K562 (cell line): ENCODE measurements around the gene SLC25A17. TPM values are rescaled to one million over a fixed set of nuclear protein-coding genes. Genes with fewer than 3 reads are reported as not detected.

Source experiments
- BMI1 ChIP-seq: fragments of 150-350 bp; IDR thresholded peaks from 2 replicates; pipeline ENCODE4 v1.6.1; 2014; ENCODE audit warnings: low read length
- BRD9 ChIP-seq: fragments of 450-650 bp; IDR thresholded peaks from 2 replicates; pipeline ENCODE4 v1.6.1; 2018; ENCODE audit warnings: low read depth; ENCODE audit not compliant: partially characterized antibody
- BRF1 ChIP-seq: IDR thresholded peaks from 3 replicates; pipeline ENCODE4 v1.6.1; 2011; ENCODE audit warnings: borderline replicate concordance, mild to moderate bottlenecking; ENCODE audit not compliant: insufficient read length; ENCODE audit errors: extremely low read depth
- CC2D1A ChIP-seq: fragments of 450-650 bp; IDR thresholded peaks from 2 replicates; pipeline ENCODE4 v1.6.1; 2017; ENCODE audit warnings: mild to moderate bottlenecking
- ELF2 ChIP-seq: fragments of 250-450 bp; sonication (Bioruptor Pico); IDR thresholded peaks from 2 replicates; pipeline ENCODE4 v1.5.0; 2021; ENCODE audit warnings: mild to moderate bottlenecking
- JUN ChIP-seq, 2 experiments: sonication (generic) in 1 of 2; formaldehyde crosslinking in 1 of 2; IDR thresholded peaks; 2 replicates each; pipeline versions ENCODE4 v1.6.1 to v1.8.0; 2012 to 2022; ENCODE audit warnings: borderline replicate concordance in 2 of 2, mild to moderate bottlenecking in 2 of 2, improper control_type of control experiment in 1 of 2, low read depth in 1 of 2, low read length in 1 of 2, missing genetic modification reagents in 1 of 2
- KLF1 ChIP-seq: fragments of 450-650 bp; IDR thresholded peaks from 2 replicates; pipeline ENCODE4 v1.6.1; 2016; ENCODE audit warnings: missing genetic modification characterization, missing compliant biosample characterization
- MAFF ChIP-seq: IDR thresholded peaks from 2 replicates; pipeline ENCODE4 v1.6.1; 2012; ENCODE audit warnings: low read length, improper control_type of control experiment
- MAFG ChIP-seq: fragments of 450-650 bp; conservative IDR thresholded peaks from 2 replicates; pipeline ENCODE4 v1.6.1; 2016; ENCODE audit warnings: missing genetic modification characterization, missing compliant biosample characterization
- MBD2 ChIP-seq: sonication (generic); IDR thresholded peaks from 2 replicates; pipeline ENCODE4 v1.6.1; 2016; ENCODE audit warnings: low read depth, borderline replicate concordance
- MXI1 ChIP-seq: IDR thresholded peaks from 2 replicates; pipeline ENCODE4 v1.6.1; 2011; ENCODE audit warnings: low read depth, mild to moderate bottlenecking, improper control_type of control experiment, low read length
- NFRKB ChIP-seq: fragments of 450-650 bp; IDR thresholded peaks from 2 replicates; pipeline ENCODE4 v1.6.1; 2016; ENCODE audit warnings: low read depth
- NR2C2 ChIP-seq, 2 experiments: fragments of 200-800 bp in 1 of 2; sonication (Bioruptor generic) in 1 of 2; sonication (generic) in 1 of 2; formaldehyde crosslinking in 1 of 2; IDR thresholded peaks; 2 replicates each; pipeline versions ENCODE4 v1.6.1 to v1.8.0; 2016 to 2022; ENCODE audit warnings: mild to moderate bottlenecking in 1 of 2, missing compliant biosample characterization in 1 of 2, missing genetic modification characterization in 1 of 2, missing genetic modification reagents in 1 of 2
- POU5F1 ChIP-seq: fragments of 150-350 bp; IDR thresholded peaks from 2 replicates; pipeline ENCODE4 v1.6.1; 2014; ENCODE audit warnings: borderline replicate concordance, low read length, low read depth, mild to moderate bottlenecking; ENCODE audit not compliant: partially characterized antibody
- SIX5 ChIP-seq, 2 experiments: IDR thresholded peaks; 2 replicates each; pipeline ENCODE4 v1.6.1; 2011; ENCODE audit warnings: low read length in 2 of 2, borderline replicate concordance in 1 of 2, low read depth in 1 of 2, mild to moderate bottlenecking in 1 of 2, moderate library complexity in 1 of 2; ENCODE audit not compliant: insufficient read depth in 1 of 2
- SMAD2 ChIP-seq: fragments of 150-350 bp; IDR thresholded peaks from 2 replicates; pipeline ENCODE4 v1.6.1; 2014; ENCODE audit warnings: low read depth, mild to moderate bottlenecking, low read length
- TAF15 ChIP-seq: fragments of 200-400 bp; formaldehyde crosslinking; IDR thresholded peaks from 2 replicates; pipeline ENCODE4 v1.6.1; 2017; ENCODE audit warnings: mild to moderate bottlenecking, low read depth, low read length, moderate library complexity
- ZEB2 ChIP-seq: fragments of 450-650 bp; IDR thresholded peaks from 2 replicates; pipeline ENCODE4 v1.6.1; 2016
- ZFP30 ChIP-seq: fragments of 250-450 bp; sonication (Bioruptor Pico); IDR thresholded peaks from 2 replicates; pipeline ENCODE4 v1.8.0; 2022; ENCODE audit warnings: moderate library complexity, mild to moderate bottlenecking, inconsistent platforms, borderline replicate concordance
- ZNF274 ChIP-seq: IDR thresholded peaks from 2 replicates; pipeline ENCODE4 v1.6.1; 2011; ENCODE audit warnings: low read depth, mild to moderate bottlenecking, low read length, moderate library complexity, borderline replicate concordance
- ZNF436 ChIP-seq: fragments of 250-450, 450-650 bp; sonication (Bioruptor Pico); formaldehyde crosslinking; IDR thresholded peaks from 2 replicates; pipeline ENCODE4 v1.7.0; 2020; ENCODE audit warnings: mild to moderate bottlenecking
- polyA plus RNA-seq, 8 experiments: library from polyadenylated mRNA; depleted of rRNA in 4 of 8; stranded (reverse) in 5 of 8; unstranded in 3 of 8; fragments of >200 nt; fragmentation: Nextera tagmentation in 2 of 8; fragmentation: Illumina TruSeq in 1 of 8; extraction: Ambion mirVana in 2 of 8; extraction: Trizol in 1 of 8; gene quantifications; 2 replicates each; pipeline versions ENCODE4 v1.2.1 to v1.2.3, GENCODE V29; 2011 to 2014; ENCODE audit warnings: inconsistent platforms in 1 of 8, missing spikeins in 1 of 8
- total RNA-seq, 7 experiments: library from RNA; depleted of rRNA in 6 of 7; stranded (reverse); fragments of >200 nt in 6 of 7; fragmentation: Illumina TruSeq in 2 of 7; extraction: Trizol in 2 of 7; gene quantifications; 2 replicates each; pipeline versions ENCODE4 v1.2.1 to v1.2.3, GENCODE V29; 2011 to 2021; ENCODE audit warnings: low replicate concordance in 1 of 7
- TF ChIP-seq, protein P1 (sequence below): fragments of 250-450 bp; sonication (Bioruptor Pico); IDR thresholded peaks from 2 replicates; pipeline ENCODE4 v1.5.0; 2021
- TF ChIP-seq, protein P2 (sequence below): fragments of 250-450 bp; sonication (Bioruptor Pico); IDR thresholded peaks from 2 replicates; pipeline ENCODE4 v1.4.0; 2020; ENCODE audit warnings: mild to moderate bottlenecking
- TF ChIP-seq, protein P3 (sequence below): fragments of 450-650 bp; formaldehyde crosslinking; IDR thresholded peaks from 2 replicates; pipeline ENCODE4 v1.4.0; 2020; ENCODE audit warnings: mild to moderate bottlenecking, moderate library complexity
- TF ChIP-seq, protein P4 (sequence below): sonication (generic); formaldehyde crosslinking; IDR thresholded peaks from 2 replicates; pipeline ENCODE4 v1.8.1; 2023; ENCODE audit warnings: mild to moderate bottlenecking, missing genetic modification reagents, moderate library complexity

Gene SLC25A17
- total and polyA plus RNA-seq, 9 of the 15 experiments (the other 6 are each of a cell fraction or from before 2014, with no cell fraction given) = 32.6 to 136 (median 56.2) TPM

DNA sequence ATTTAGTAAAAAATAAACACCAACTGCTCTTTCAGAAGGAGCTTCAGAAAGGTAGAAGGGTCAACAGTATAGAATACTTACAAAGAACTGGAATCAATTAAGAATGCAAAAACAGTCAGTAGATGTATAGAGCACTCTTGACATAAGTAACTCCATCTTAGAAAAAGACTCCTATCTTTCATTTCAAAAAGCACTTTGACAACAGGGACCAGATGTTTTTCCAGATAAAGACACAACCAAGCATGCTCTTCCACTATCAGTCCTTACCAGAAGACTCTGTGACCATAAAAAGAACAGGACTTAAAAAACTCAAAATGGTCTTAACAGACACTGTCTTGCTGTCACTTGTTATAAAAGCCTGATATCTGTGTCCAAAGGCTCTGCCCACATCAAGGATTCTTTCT lies 5.2 kb downstream of the SLC25A17 start (continued):
- TF ChIP-seq, protein P1, sequence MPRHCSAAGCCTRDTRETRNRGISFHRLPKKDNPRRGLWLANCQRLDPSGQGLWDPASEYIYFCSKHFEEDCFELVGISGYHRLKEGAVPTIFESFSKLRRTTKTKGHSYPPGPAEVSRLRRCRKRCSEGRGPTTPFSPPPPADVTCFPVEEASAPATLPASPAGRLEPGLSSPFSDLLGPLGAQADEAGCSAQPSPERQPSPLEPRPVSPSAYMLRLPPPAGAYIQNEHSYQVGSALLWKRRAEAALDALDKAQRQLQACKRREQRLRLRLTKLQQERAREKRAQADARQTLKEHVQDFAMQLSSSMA (CRISPR knock-in tag) = peak; percentile 76; the same call in 1 of the 2 replicates
- TF ChIP-seq NR2C2 (CRISPR knock-in tag; IDR thresholded peaks at IDR 0.05) (no peak), NR2C2 (tag; IDR thresholded peaks at IDR 0.05) (peak; percentile 91), BMI1 (no peak), ZNF274 (no peak), MBD2 (peak; percentile 58; the same call in 1 of the 2 replicates), SIX5 (IDR thresholded peaks at IDR 0.05; ENCODE audit: borderline replicate concordance in 1 of 2, insufficient read depth in 1 of 2, low read depth in 1 of 2, low read length in 2 of 2) (no peak), NFRKB (0 out of 2 replicates have a peak, but pooled peaks have one; percentile 48), BRD9 (no peak), ZNF436 (CRISPR knock-in tag) (peak; percentile 59; the same call in 1 of the 2 replicates), KLF1 (tag) (peak; percentile 86), TAF15 (no peak), MXI1 (0 out of 2 replicates have a peak, but pooled peaks have one; percentile 23), POU5F1 (no peak), JUN (IDR thresholded peaks at IDR 0.05; ENCODE audit: borderline replicate concordance, low read depth, low read length) (0 out of 2 replicates have a peak, but pooled peaks have one; percentile 7), JUN (CRISPR knock-in tag; IDR thresholded peaks at IDR 0.05; ENCODE audit: borderline replicate concordance) (no peak), MAFG (tag) (peak; percentile 89), MAFF (no peak), CC2D1A (peak; percentile 93), ZFP30 (peak; percentile 87), ZEB2 (peak; percentile 30; the same call in 1 of the 2 replicates), BRF1 (no peak), ELF2 (peak; percentile 95), SMAD2 (no peak)
- TF ChIP-seq, protein P2, sequence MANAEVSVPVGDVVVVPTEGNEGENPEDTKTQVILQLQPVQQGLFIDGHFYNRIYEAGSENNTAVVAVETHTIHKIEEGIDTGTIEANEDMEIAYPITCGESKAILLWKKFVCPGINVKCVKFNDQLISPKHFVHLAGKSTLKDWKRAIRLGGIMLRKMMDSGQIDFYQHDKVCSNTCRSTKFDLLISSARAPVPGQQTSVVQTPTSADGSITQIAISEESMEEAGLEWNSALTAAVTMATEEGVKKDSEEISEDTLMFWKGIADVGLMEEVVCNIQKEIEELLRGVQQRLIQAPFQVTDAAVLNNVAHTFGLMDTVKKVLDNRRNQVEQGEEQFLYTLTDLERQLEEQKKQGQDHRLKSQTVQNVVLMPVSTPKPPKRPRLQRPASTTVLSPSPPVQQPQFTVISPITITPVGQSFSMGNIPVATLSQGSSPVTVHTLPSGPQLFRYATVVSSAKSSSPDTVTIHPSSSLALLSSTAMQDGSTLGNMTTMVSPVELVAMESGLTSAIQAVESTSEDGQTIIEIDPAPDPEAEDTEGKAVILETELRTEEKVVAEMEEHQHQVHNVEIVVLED (CRISPR knock-in tag) = peak; percentile 89
- TF ChIP-seq, protein P3, sequence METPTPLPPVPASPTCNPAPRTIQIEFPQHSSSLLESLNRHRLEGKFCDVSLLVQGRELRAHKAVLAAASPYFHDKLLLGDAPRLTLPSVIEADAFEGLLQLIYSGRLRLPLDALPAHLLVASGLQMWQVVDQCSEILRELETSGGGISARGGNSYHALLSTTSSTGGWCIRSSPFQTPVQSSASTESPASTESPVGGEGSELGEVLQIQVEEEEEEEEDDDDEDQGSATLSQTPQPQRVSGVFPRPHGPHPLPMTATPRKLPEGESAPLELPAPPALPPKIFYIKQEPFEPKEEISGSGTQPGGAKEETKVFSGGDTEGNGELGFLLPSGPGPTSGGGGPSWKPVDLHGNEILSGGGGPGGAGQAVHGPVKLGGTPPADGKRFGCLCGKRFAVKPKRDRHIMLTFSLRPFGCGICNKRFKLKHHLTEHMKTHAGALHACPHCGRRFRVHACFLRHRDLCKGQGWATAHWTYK (CRISPR knock-in tag) = peak; percentile 100
- TF ChIP-seq, protein P4, sequence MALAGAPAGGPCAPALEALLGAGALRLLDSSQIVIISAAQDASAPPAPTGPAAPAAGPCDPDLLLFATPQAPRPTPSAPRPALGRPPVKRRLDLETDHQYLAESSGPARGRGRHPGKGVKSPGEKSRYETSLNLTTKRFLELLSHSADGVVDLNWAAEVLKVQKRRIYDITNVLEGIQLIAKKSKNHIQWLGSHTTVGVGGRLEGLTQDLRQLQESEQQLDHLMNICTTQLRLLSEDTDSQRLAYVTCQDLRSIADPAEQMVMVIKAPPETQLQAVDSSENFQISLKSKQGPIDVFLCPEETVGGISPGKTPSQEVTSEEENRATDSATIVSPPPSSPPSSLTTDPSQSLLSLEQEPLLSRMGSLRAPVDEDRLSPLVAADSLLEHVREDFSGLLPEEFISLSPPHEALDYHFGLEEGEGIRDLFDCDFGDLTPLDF (CRISPR knock-in tag) = no peak
